K562 (cell line): ENCODE data around the gene TLX3. TPM values are rescaled to one million over a fixed set of nuclear protein-coding genes. Genes with fewer than 3 reads are reported as not detected.

Experiments
- ATAC-seq: fragments of 200-7000 bp; cut with Tn5 transposase; 3 replicates; pipeline ENCODE4 v1.9.1; 2020; ENCODE audit warnings: moderate library complexity
- BruUV-seq: library from RNA; stranded (reverse); fragments of 400-500 nt; replicated peaks from 2 replicates; lab custom pipeline; 2021; lab: Mats Ljungman, UMichigan
- CTCF ChIA-PET: fragments of 300-600 bp; formaldehyde crosslinking; extraction: SDS; loops from one replicate; lab custom pipeline; 2021; ENCODE audit warnings: low intra/inter-chr PET ratio; lab: Yijun Ruan, JAX
- POLR2A ChIA-PET: fragments of 300-600, 350-650 bp; sonication (Branson Sonifier 250); formaldehyde crosslinking; extraction: SDS; loops from one replicate; lab custom pipeline; 2021; ENCODE audit warnings: antibody characterized with exemption, inconsistent platforms; lab: Yijun Ruan, JAX
- DNase-seq, 4 experiments: peaks; one replicate each; pipeline versions ENCODE4 v3.0.0 to v3.0.0-alpha.2; 2011 to 2018; ENCODE audit warnings: low spot score in 3 of 4, mixed read lengths in 3 of 4; ENCODE audit errors: extremely low read depth in 1 of 4
- FAIRE-seq: peaks from 2 replicates; lab custom pipeline; 2011; peaks lifted over from hg19 to GRCh38; lab: Jason Lieb, UNC
- H2AFZ ChIP-seq: 2 replicates; pipeline ENCODE4 v1.6.0; 2011; ENCODE audit warnings: low read depth, low read length, control low read depth, inconsistent platforms
- H3K27ac ChIP-seq: fragments of 200-600 bp; 3 replicates; pipeline ENCODE4 v1.8.0; 2011; ENCODE audit warnings: low read depth, mild to moderate bottlenecking, control low read depth, inconsistent platforms, low read length, moderate library complexity, mixed read lengths; ENCODE audit errors: extremely low read depth
- H3K27me3 ChIP-seq, 2 experiments: fragments of 300-600 bp in 1 of 2; 2 replicates in 1 of 2; 3 replicates in 1 of 2; pipeline versions ENCODE4 v1.6.0 to v1.8.0; 2011; ENCODE audit warnings: inconsistent platforms in 2 of 2, low read length in 2 of 2, mild to moderate bottlenecking in 1 of 2, mixed read lengths in 1 of 2, moderate library complexity in 1 of 2; ENCODE audit not compliant: control insufficient read depth in 2 of 2, insufficient read depth in 2 of 2
- H3K36me3 ChIP-seq: fragments of 300-600 bp; 3 replicates; pipeline ENCODE4 v1.8.0; 2011; ENCODE audit warnings: mild to moderate bottlenecking, low read length, inconsistent platforms; ENCODE audit not compliant: control insufficient read depth, insufficient read depth
- H3K4me1 ChIP-seq, 2 experiments: fragments of 200-600 bp in 1 of 2; replicated peaks in 1 of 2; 2 replicates in 1 of 2; 3 replicates in 1 of 2; pipeline versions ENCODE4 v1.5.1 to v1.8.0; 2011; ENCODE audit warnings: inconsistent platforms in 2 of 2, low read length in 2 of 2, mild to moderate bottlenecking in 1 of 2, mixed read lengths in 1 of 2, moderate library complexity in 1 of 2; ENCODE audit not compliant: control insufficient read depth in 2 of 2, insufficient read depth in 2 of 2
- H3K4me2 ChIP-seq: 2 replicates; pipeline ENCODE4 v1.6.1; 2011; ENCODE audit warnings: low read length, control low read depth, inconsistent platforms, mixed read lengths; ENCODE audit not compliant: insufficient read depth
- H3K4me3 ChIP-seq: fragments of 200-600 bp; sonication (generic), shearing (Covaris generic); 2 replicates; pipeline ENCODE4 v1.5.1; 2016; ENCODE audit warnings: control low read depth, inconsistent platforms
- H3K79me2 ChIP-seq: fragments of 200-600 bp; 3 replicates; pipeline ENCODE4 v1.8.0; 2011; ENCODE audit warnings: low read length, inconsistent platforms; ENCODE audit not compliant: control insufficient read depth, insufficient read depth
- H3K9ac ChIP-seq, 2 experiments: 2 replicates each; pipeline versions ENCODE4 v1.6.0 to v1.6.1; 2011; ENCODE audit warnings: low read depth in 2 of 2, low read length in 2 of 2, control low read depth in 1 of 2, inconsistent platforms in 1 of 2, mild to moderate bottlenecking in 1 of 2, mixed read lengths in 1 of 2; ENCODE audit not compliant: insufficient read depth in 1 of 2
- H3K9me1 ChIP-seq: one replicate; pipeline ENCODE4 v1.6.0; 2011; ENCODE audit warnings: inconsistent platforms, mild to moderate bottlenecking, low read length, moderate library complexity; ENCODE audit not compliant: control insufficient read depth, insufficient read depth
- H3K9me3 ChIP-seq: replicated peaks from 2 replicates; pipeline ENCODE4 v1.5.1; 2011; ENCODE audit warnings: low read depth, low read length, inconsistent platforms; ENCODE audit not compliant: control insufficient read depth, insufficient read depth
- H4K20me1 ChIP-seq: replicated peaks from 2 replicates; pipeline ENCODE4 v1.6.1; 2011; ENCODE audit warnings: low read length, inconsistent platforms, mixed read lengths; ENCODE audit not compliant: control insufficient read depth, insufficient read depth
- BRF1 ChIP-seq: IDR thresholded peaks from 3 replicates; pipeline ENCODE4 v1.6.1; 2011; ENCODE audit warnings: borderline replicate concordance, mild to moderate bottlenecking; ENCODE audit not compliant: insufficient read length; ENCODE audit errors: extremely low read depth
- GTF2F1 ChIP-seq: IDR thresholded peaks from 2 replicates; pipeline ENCODE4 v1.6.1; 2011; ENCODE audit warnings: low read depth, low read length, improper control_type of control experiment
- HDAC2 ChIP-seq: fragments of 450-650 bp; IDR thresholded peaks from 2 replicates; pipeline ENCODE4 v1.6.1; 2016; ENCODE audit warnings: mild to moderate bottlenecking
- HDAC3 ChIP-seq: fragments of 450-650 bp; IDR thresholded peaks from 2 replicates; pipeline ENCODE4 v1.6.1; 2018; ENCODE audit warnings: borderline replicate concordance, mild to moderate bottlenecking, moderate library complexity; ENCODE audit not compliant: partially characterized antibody
- HNRNPK ChIP-seq: fragments of 200-400 bp; formaldehyde crosslinking; IDR thresholded peaks from one replicate; pipeline ENCODE4 v1.6.1; 2018; ENCODE audit warnings: mild to moderate bottlenecking, low read depth, low read length; ENCODE audit not compliant: poor library complexity, severe bottlenecking
- KAT2B ChIP-seq: IDR thresholded peaks from one replicate; pipeline ENCODE4 v1.6.1; 2012; ENCODE audit warnings: low read depth, mild to moderate bottlenecking, control low read depth, inconsistent platforms, low read length, moderate library complexity
- ZBTB1 ChIP-seq: sonication (generic); formaldehyde crosslinking; IDR thresholded peaks from 2 replicates; pipeline ENCODE4 v1.8.1; 2023; ENCODE audit warnings: missing genetic modification reagents, low read depth, mild to moderate bottlenecking, borderline replicate concordance
- ZNF175 ChIP-seq: fragments of 200-800 bp; sonication (Bioruptor generic); IDR thresholded peaks from 2 replicates; pipeline ENCODE4 v1.6.1; 2016; ENCODE audit warnings: low read depth, mild to moderate bottlenecking, missing genetic modification characterization, missing compliant biosample characterization
- ZNF354B ChIP-seq: fragments of 250-450 bp; sonication (Bioruptor Pico); IDR thresholded peaks from 2 replicates; pipeline ENCODE4 v1.4.0; 2020
- ZNF444 ChIP-seq: fragments of 250-450 bp; sonication (Bioruptor Pico); IDR thresholded peaks from 2 replicates; pipeline ENCODE4 v1.4.0; 2020; ENCODE audit warnings: mild to moderate bottlenecking, moderate library complexity
- WGBS: fragments of 100-300 bp; shearing (Covaris generic); methylation state at CpG from one replicate; pipeline ENCODE4 v1.1.6; 2016; ENCODE audit warnings: low coverage, mixed read lengths; ENCODE audit not compliant: insufficient coverage; ENCODE audit errors: missing lambda C conversion rate; 5-methylcytosine and 5-hydroxymethylcytosine counted together
- in situ Hi-C: fragments of 300-500 bp; cut with MboI; formaldehyde crosslinking; loops from 4 replicates; pipeline ENCODE4 v1.15.0; 2018; ENCODE audit warnings: inconsistent platforms, mixed read lengths
- intact Hi-C: fragments of 100-400 bp; cut with micrococcal nuclease; formaldehyde crosslinking; loops from 2 replicates; pipeline ENCODE4 v1.14.2; 2022
- polyA plus RNA-seq, 8 experiments: library from polyadenylated mRNA; depleted of rRNA in 4 of 8; stranded (reverse) in 5 of 8; unstranded in 3 of 8; fragments of >200 nt; fragmentation: Nextera tagmentation in 2 of 8; fragmentation: Illumina TruSeq in 1 of 8; extraction: Ambion mirVana in 2 of 8; extraction: Trizol in 1 of 8; gene quantifications; 2 replicates each; pipeline versions ENCODE4 v1.2.1 to v1.2.3, GENCODE V29; 2011 to 2014; ENCODE audit warnings: inconsistent platforms in 1 of 8, missing spikeins in 1 of 8
- total RNA-seq, 7 experiments: library from RNA; depleted of rRNA in 6 of 7; stranded (reverse); fragments of >200 nt in 6 of 7; fragmentation: Illumina TruSeq in 2 of 7; extraction: Trizol in 2 of 7; gene quantifications; 2 replicates each; pipeline versions ENCODE4 v1.2.1 to v1.2.3, GENCODE V29; 2011 to 2021; ENCODE audit warnings: low replicate concordance in 1 of 7
- TF ChIP-seq, protein P1 (sequence below): fragments of 250-450 bp; sonication (Bioruptor Pico); IDR thresholded peaks from 2 replicates; pipeline ENCODE4 v1.4.0; 2020

TLX3 gene
- total and polyA plus RNA-seq, 9 of the 15 experiments (the other 6 are each of a cell fraction or from before 2014, with no cell fraction given), result not detected

DNA sequence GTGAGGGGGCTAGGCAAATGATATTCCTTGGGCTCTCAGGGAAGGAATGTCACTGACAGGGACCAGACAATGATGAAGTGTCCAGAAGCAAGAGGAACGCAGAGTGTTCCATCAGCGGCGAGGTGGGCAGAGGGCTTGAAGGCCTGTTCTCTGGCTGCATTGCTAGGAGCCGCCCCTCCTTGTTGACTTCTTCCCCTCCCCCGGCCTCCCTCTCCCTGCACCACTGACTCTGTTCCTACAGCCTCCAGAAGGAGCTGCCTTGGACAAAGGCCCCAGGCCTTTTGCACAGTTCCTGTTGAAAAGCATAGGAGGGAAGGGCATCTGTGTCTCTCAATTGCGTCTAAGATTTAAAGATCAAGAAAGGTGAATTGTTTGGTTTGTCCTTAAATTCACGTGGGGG, 12.4 kb downstream of the TLX3 start:
- Histone ChIP-seq H4K20me1 (no peaks in the 10 kb centered on the region), H3K36me3 (no peaks in the 10 kb centered on the region), H3K9me1 (no peaks in the 10 kb centered on the region), H3K4me2 (no peak overlapping the region), H3K4me3 (no peak overlapping the region), H3K79me2 (no peaks in the 10 kb centered on the region), H3K27me3 (peaks cover 17 to 44% of the 10 kb centered on the region in 2 experiments; a peak in 4 of 5 replicates), H2AFZ (no peak overlapping the region), H3K27ac (no peak overlapping the region), H3K9ac (no peak overlapping the region), H3K9me3 (no peaks in the 10 kb centered on the region), H3K4me1 (peaks cover 0 to 2% of the 10 kb centered on the region in 2 experiments; a peak in 2 of 5 replicates)
- intact Hi-C loops (no loop called here), in situ Hi-C loops (no loop called here)
- 1% methylated on average over 7 of the region's 7 CpGs for WGBS
- FAIRE-seq (no peak), DNase-seq (no peak), ATAC-seq (no peak)
- BruUV-seq, result no TSS peak
- TF ChIP-seq GTF2F1 (no peak), BRF1 (no peak)
- TF ChIP-seq, protein P1, sequence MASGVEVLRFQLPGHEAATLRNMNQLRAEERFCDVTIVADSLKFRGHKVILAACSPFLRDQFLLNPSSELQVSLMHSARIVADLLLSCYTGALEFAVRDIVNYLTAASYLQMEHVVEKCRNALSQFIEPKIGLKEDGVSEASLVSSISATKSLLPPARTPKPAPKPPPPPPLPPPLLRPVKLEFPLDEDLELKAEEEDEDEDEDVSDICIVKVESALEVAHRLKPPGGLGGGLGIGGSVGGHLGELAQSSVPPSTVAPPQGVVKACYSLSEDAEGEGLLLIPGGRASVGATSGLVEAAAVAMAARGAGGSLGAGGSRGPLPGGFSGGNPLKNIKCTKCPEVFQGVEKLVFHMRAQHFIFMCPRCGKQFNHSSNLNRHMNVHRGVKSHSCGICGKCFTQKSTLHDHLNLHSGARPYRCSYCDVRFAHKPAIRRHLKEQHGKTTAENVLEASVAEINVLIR, result no peak
- ChIA-PET POLR2A (no interaction called here), CTCF (no interaction called here)

DNA sequence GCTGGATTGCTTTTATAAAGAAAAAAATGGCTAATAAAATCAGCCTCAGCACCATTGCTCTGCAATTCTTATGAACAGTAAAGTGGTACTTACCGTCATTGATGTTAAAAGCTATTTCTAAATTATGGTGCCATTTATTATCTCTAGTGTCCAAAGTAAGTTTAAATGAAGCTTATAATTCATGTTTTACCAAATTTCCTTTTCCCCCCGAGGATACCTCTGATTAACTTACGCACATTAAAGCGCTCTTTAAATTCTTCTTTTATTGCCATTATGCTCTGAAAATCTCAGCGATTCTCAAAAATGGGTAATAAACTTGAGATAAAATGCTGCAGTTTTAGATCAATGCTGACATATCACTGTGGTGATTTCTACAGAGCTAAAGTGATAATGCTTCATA, 13.5 kb downstream of the TLX3 start:
- ChIA-PET CTCF (no interaction called here), POLR2A (no interaction called here)
- FAIRE-seq, result no peak
- no peak overlapping the region for H3K4me2 ChIP-seq
- DNase-seq, result no peak
- no peak overlapping the region for H3K27ac ChIP-seq
- no peak overlapping the region for H3K4me3 ChIP-seq
- H3K9ac ChIP-seq, result no peak overlapping the region
- no peaks in the 10 kb centered on the region for H3K4me1 ChIP-seq
- no peak overlapping the region for H2AFZ ChIP-seq
- H3K9me3 ChIP-seq, result no peaks in the 10 kb centered on the region
- under 1% methylated on average over 5 of the region's 5 CpGs for WGBS
- no peaks in the 10 kb centered on the region for H3K79me2 ChIP-seq
- ATAC-seq, result no peak
- in situ Hi-C loops, result no loop called here
- H3K9me1 ChIP-seq, result no peaks in the 10 kb centered on the region
- no peaks in the 10 kb centered on the region for H4K20me1 ChIP-seq
- H3K36me3 ChIP-seq, result no peaks in the 10 kb centered on the region
- intact Hi-C loops, result no loop called here
- no TSS peak for BruUV-seq
- H3K27me3 ChIP-seq, result peaks cover 12 to 33% of the 10 kb centered on the region in 2 experiments; a peak in 4 of 5 replicates
- TF ChIP-seq HNRNPK, result no peak
- TF ChIP-seq KAT2B, result no peak
- no peak for TF ChIP-seq ZNF354B
- TF ChIP-seq ZBTB1 (CRISPR knock-in tag), result no peak
- no peak for TF ChIP-seq ZNF444 (CRISPR knock-in tag)
- TF ChIP-seq ZNF175 (CRISPR knock-in tag), result no peak
- TF ChIP-seq HDAC3, result no peak
- TF ChIP-seq HDAC2, result no peak
